NCI-H146 treated with DMSO at 0.1 percent for 48 hours (cell line): ENCODE measurements around the gene PPM1H.
A peak's percentile ranks its signal among the peaks of the same experiment; 100 is the strongest.

Experiments
- DNase-seq: peaks from one replicate; lab custom pipeline; 2025; ENCODE audit not compliant: unreplicated experiment; lab: John Stamatoyannopoulos, UW

PPM1H gene

DNA sequence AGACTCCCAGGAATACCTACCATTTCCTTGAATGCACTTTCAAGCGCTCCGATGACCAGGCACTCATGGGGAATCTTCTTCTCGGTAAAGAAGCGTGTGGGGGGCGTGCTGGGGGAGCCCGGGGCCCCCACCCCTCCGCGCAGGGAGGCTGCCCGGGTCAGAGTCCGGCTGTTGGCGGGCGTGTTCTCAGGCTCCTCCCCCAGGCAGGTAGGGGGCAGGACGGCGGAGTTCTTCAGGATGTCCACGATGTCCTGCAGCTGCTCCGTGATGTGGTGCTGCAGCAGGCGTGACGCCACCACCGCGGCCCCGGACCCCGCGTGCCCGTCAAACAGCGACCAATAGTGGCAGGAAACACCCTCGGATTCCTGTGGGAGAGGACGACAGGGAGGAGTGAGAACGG lies 133.2 kb downstream of the PPM1H start:
- no peak for DNase-seq

- DNase-seq = no peak
Observed at GRCh38 chr12:62800707-62801400, 134.1 kb downstream of the PPM1H start.

DNA sequence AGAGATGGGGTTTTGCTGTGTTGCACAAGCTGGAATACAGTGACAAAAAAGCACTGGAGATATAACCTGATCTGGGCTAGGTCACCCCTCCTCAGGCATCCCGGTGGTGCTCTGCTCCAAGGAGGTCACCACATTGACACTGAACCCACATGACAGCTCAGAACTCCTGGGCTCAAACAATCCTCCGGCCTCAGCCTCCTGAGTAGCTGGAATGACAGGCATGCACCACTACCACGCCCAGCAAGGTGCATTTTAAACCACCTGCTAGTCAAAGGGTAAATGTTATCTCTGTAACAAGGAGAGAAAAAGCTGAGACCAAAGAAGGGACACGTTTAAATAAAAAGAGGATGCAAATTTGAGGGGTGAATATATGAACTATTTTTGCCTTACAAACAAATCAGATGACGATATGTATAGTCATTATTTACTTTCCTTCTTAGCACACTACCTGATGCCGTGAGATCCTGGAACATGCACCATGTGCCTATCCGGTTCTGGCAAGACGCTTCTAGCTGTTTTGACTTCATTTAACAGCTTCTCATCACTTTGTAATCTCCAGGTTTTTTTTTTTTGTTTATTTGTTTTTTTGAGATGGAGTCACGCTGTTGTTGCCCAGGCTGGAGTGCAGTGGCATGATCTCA lies 135.1 kb downstream of the PPM1H start:
- no peak for DNase-seq

DNA sequence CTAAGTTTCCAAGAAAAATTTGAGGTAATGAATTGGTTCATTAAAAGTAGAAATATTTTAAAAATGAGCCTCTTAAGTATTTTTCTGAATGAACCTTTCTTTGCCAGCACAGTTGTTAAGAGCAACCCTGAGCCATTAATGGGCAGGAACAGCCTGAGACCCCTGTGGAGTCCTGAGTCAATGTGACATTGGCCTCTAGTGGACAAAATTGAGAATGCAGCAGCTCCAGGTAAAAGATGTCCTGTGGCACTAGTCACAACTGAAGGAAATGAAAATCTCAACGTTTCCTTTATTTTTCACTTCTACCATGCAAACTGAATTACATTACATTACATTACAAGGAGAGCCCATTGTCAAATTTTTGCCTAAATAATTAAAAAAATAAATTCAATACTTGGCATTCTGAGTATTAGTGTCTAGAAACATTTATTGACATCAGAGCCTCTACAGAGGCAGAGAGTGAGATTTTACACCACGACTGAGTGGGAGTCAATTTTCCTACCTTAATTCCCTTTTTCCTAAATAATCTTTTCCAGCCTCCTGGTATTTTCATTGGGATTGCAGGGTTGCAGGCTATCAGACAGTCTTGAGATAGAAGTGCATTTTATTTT lies 135.7 kb downstream of the PPM1H start:
- DNase-seq = peak; percentile 86

- no peak for DNase-seq
Observed at GRCh38 chr12:62794218-62794583, 140.7 kb downstream of the PPM1H start.

DNA sequence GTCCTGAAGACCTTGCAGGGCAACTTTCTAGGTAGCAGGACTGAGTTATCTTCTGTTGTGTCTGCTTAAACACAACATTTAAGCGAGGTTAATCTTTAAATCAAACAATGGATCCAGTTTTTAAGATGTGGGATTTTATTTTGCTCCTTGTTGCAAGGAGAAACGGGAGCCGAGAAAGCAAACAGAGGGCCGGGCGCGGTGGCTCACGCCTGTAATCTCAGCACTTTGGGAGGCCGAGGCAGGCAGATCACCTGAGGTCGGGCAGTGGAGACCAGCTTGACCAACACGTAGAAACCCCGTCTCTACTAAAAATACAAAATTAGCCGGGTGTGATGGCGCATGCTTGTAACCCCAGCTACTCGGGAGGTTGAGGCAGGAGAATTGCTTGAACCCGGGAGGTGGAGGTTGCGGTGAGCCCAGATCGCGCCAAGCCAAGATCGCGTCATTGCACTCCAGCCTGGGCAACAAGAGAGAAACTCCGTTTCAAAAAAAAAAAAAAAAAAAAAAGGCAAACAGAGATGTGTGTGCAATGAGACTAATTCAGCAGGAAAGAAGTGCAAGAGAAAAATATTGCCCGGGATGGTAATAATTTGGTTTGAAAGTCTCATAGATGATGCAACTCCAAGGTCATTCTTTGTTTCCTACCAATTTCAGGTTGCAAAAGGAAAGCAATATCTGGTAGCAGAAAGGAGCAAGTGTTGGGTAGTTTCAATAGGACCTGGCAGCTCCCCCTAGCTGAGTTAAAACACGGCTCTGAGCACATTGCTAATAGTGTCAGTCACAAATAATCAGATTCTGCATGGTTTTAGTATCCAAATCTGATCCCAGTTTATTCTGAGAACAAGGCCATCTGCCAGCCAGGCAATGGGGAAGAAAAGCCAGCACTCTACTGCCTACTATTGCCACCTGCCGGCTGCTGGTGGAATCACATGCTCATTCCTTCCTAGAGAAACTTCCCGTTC lies 141.4 kb downstream of the PPM1H start:
- peak; percentile 61 for DNase-seq

DNA sequence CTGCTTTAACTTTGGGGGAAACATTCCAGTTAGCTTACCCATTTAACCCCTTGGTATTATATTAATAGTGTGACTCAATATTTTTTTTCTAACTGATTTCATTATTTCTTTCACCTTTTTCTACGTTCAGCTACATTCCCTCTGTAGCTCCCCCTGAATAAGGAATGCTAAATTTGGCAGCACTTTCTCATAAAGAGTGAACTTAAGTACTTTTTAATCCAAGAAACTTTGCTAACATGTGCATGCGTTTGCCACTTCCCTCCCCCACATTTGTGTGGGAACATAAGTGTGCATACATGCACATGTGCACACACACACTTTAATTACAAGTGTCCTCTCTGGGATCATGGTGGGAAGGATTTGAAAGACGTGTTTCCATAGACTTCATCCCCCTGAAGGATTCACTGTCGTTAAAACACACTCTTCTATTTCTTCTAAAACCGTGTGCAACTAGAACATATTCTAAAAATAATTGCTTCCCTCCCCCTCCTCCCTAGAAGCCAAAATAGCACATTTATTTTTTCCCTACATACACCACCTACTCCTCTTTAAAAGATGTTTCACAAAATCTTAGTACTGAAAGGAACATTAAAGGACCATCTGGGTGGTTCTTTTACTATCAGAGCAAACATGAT lies 142.6 kb downstream of the PPM1H start:
- DNase-seq = no peak

DNA sequence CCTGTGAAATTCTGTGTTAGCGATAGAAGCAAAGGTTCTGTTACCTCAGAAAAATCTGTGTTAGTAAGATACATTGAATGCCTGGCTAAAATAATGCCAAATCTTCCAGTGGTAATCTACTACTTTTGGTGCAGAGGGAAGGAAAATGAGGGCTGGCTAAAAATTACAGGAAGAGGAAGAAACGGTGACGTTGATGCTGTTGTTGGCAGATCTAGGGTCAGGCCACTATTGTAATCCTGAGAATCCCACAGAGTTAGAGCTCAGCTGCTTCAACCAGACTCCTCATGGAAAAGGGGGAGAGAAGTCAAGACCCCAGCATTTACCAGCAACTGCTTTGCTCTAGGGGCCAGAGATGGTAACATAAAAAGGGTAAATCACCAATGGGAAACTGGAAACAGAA lies 145.1 kb downstream of the PPM1H start:
- DNase-seq = no peak

GRCh38 chr12:62787611-62788010 lies 147.3 kb downstream of the PPM1H start:
- no peak for DNase-seq

DNA sequence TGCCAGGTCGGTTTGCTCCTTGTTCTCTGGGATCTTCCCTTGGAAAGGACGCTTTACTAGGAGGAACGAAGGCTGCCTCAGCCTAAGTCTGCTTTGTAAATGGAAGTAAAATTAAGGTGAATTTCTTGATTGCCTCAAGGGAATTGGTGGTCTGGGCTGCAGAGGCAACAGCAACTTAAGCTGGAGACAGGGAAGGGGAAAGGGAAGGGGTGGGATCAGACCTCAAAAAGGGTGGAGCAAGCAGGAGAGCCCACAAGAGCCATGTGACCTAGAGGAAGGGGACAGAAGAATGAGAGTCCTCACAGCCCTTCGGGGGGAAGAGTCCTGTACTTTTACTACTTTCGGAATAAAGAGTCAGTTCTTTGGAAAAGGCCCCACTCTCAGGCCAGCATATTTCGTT lies 147.9 kb downstream of the PPM1H start:
- DNase-seq = no peak

DNA sequence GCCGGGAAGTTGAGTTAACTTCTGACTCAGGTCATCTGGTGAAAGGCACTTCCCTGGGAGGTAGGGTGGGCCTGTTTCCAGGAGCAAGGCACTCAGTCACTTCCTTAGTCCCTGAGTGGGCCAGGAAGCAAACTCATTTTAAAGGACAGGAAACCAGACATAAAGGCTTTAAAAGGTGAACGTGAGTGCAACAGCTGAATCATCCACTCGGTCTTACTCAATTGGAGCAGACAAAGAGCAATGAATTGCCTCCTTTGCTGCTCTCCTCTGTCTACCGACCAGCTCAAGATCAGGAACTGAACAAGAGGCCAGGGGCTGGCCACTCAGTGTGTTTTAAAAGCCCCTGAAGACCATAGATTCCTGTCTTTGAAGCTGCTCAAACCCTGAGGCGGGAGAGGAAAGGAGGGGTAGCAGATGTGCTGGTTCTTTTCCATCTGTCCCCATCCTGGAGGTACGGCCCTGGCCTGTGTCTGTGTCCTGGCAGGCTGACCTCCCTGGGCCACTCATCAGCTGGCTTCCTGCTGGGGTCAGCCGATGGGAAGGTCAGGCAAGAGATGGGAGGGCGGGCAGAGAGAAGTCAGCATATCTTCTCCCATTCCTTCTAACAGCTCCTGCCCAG lies 148.9 kb downstream of the PPM1H start:
- DNase-seq = no peak

DNA sequence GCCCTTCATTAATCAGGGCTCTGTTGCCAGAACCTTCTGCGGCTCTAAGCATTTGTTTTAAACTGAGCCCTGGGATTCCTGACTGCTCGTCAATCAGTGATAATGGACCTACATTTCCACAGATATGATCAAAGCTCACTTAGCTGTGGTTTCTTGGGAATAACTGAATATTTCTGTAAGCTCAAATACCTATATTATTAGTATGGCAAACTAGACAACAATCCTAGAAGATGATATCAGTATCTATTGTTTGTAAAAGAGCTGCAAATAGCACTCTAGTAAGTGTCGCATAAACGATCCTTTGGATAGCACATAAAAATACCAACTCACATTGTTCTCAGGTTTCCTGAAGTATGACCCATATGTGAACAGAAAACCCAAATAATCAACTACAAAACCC lies 150.4 kb downstream of the PPM1H start:
- no peak for DNase-seq

GRCh38 chr12:62783881-62784280 lies 151.1 kb downstream of the PPM1H start:
- DNase-seq = no peak

DNA sequence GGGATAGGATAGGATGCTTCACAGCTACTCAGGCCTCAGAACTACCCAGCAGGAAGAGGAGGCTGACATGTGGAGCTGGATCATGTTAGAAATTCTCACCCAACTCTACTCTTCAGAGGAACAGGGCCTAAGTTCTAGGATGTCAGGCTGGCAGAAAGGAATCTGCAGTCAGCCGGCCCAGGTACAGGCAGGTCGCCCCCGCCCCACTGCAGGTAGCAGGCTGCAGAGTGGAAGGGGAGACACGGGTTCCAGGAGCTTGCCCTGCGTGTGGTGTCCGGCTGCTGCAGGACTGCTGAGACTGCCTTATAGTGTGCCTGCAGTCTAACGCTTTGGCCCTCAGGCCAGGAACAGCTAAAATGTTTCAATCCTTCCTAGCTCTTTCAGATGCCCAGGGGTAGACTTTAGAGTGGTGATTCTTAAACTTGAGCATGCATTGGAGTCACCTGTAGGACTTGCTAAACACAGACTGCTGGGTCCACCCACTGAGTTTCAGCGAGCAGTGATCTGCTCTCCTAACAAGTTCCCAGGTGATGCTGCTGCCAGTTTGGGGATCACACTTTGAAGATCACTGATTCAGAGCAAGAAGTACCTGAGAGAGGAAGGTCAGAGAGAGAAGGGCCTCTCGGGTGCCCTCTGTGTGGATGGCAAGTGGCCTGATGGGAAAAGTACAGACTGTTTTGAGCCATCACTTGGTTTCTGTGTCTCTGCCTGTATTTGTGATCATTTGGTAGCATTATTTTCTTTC lies 153.6 kb downstream of the PPM1H start:
- DNase-seq = no peak

GRCh38 chr12:62779488-62779887 lies 155.5 kb downstream of the PPM1H start:
- no peak for DNase-seq

DNA sequence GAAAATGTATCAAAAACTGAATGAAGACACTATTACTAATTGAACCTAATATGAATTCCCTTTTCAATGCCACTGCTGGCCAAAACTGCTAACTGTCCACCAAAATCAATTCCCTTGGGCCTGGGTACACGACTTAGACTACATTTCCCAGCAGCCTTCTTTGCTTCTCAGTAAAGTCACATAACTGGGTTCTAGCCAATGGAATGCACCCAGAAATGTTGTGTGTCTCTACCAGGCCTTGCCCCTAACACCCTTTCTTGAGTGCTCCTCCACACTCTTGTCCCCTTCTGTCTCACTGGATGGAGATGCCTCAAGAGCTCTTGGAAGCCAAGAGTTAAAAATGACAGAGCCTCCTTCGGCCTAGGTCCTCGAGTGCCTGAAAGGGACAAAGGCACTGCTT lies 156.8 kb downstream of the PPM1H start:
- no peak for DNase-seq

- DNase-seq = no peak
Observed at GRCh38 chr12:62776997-62777396, 158.0 kb downstream of the PPM1H start.

- DNase-seq = no peak
Observed at GRCh38 chr12:62776575-62776974, 158.4 kb downstream of the PPM1H start.

GRCh38 chr12:62774794-62775193 lies 160.2 kb downstream of the PPM1H start:
- DNase-seq = no peak

- no peak for DNase-seq
Observed at GRCh38 chr12:62772416-62772955, 162.5 kb downstream of the PPM1H start.
